ENCODE results near the gene GNAS-AS1.

The GNAS-AS1 gene

GRCh38 chr20:58803533-58803932 is 47.2 kb downstream of the GNAS-AS1 start:
- TF ChIP-seq CTCF (IDR thresholded peaks at IDR 0.05) = no peak
- no peak overlapping the region for H3K27ac ChIP-seq

- no peak overlapping the region for H3K27ac ChIP-seq
- no peak for TF ChIP-seq CTCF (IDR thresholded peaks at IDR 0.05)
- no peak for TF ChIP-seq ZFX (IDR thresholded peaks at IDR 0.05; ENCODE audit: borderline replicate concordance)
These were observed 48.6 kb downstream of the GNAS-AS1 start for GRCh38 chr20:58802061-58802460.

GRCh38 chr20:58800134-58800871 is 50.4 kb downstream of the GNAS-AS1 start:
- TF ChIP-seq CTCF (IDR thresholded peaks at IDR 0.05) (no peak), ZFX (IDR thresholded peaks at IDR 0.05; ENCODE audit: borderline replicate concordance) (no peak)
- H3K27ac ChIP-seq = no peak overlapping the region

DNA sequence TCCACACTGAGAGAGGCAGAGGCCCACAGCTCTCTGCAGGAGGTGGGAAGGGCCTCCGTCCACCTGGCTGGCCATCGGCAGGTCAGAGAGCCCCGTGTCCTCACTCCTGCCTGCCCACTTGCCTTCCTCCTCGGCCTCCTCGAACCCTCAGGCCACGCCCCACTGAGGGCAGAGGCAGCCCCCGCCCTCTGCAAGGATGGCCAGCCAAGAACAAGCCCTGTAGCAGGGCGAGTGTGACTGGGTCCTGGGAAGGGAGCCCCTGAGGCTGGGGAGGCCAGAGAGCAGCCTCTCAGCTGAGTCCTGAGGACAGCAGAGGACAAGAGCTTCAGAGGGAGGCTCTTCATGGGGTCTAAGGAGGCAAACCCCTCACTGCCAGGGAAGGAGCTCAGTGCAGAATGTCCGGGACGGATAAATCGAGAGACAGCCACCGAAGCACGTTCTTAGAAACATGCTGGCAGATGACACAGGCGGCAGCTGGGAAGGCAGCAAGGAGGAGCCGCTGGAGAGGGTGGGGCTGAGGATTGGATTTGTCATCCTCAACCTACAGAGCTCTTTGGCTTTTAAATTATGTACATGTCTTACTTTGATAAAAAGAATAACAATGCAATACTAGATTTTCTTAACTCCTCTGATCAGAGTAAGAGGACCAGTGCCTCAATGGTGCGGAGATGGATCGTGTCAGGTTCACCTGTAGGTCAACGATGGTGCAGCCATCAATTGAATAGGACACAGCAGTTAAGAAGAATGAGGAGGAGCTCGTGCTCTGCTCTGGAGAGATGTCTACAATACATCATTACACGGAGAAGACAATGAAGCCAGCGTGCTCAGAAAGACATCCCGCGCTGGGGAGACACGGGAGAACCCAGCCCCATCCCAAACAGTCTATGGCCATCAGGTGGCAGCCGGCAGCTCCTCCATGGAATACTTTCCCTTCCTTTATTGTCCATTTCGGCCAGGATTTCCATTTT is 53.0 kb downstream of the GNAS-AS1 start:
- H3K27ac ChIP-seq = no peak overlapping the region
- TF ChIP-seq CTCF (IDR thresholded peaks at IDR 0.05) = no peak
- TF ChIP-seq ZFX (IDR thresholded peaks at IDR 0.05; ENCODE audit: borderline replicate concordance) = no peak

- TF ChIP-seq CTCF (IDR thresholded peaks at IDR 0.05) (no peak), ZFX (IDR thresholded peaks at IDR 0.05; ENCODE audit: borderline replicate concordance) (no peak)
- H3K27ac ChIP-seq = no peak overlapping the region
These were observed 54.8 kb downstream of the GNAS-AS1 start for GRCh38 chr20:58795923-58796245.

DNA sequence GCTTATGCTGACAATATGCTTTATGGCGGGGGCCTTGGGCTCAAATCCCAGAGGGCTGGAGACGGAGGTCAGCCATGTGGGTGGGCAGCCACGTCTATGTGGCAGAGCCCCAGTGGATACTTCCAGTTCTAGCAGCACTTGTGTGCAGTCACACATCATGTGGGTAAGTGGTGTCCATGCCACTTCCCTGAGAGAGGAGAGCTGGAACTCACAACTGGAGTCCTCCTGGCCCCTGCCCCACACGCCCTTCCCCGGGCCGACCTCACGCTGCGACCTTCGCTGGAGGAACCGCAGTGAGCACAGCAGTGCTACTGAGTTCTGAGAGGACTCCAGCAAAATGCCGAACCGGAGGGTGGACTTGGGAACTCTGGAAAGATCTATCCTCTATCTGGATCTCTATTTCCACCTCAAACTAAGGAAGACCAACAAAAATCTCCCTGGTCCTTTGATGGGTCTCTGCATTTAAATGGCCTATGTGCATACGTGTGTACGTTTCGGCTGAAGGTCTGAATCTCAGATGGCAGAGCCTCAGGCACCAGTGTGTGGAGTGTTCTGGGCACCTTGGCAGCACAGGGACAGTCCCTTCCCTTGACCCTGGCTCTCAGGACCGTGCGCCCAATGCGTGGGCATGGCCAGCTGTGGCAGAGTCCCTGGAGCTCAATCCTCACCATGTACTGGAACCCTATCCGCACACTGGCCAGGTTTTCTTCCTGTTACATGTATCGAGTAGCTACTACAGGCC is 55.4 kb downstream of the GNAS-AS1 start:
- TF ChIP-seq CTCF (IDR thresholded peaks at IDR 0.05) (no peak), ZFX (IDR thresholded peaks at IDR 0.05; ENCODE audit: borderline replicate concordance) (no peak)
- no peak overlapping the region for H3K27ac ChIP-seq
